Sigmoid colon (tissue), 4 donors: Measurements from ENCODE around the gene LRP1.

Experiments
- EP300 ChIP-seq, 4 donors: sonication (generic); formaldehyde crosslinking; IDR thresholded peaks; one replicate each; pipeline ENCODE4 v1.6.1; 2017; ENCODE audit warnings: antibody characterized with exemption in 4 of 4
- POLR2A ChIP-seq, 2 donors: fragments of 450-650 bp; IDR thresholded peaks; one replicate each; pipeline ENCODE4 v1.6.1; 2016; ENCODE audit warnings: antibody characterized with exemption in 2 of 2, mild to moderate bottlenecking in 2 of 2, moderate library complexity in 2 of 2
- TF ChIP-seq, protein P1 (sequence below), 4 experiments: fragments of 450-650 bp in 3 of 4; fragments of 200-600 bp in 1 of 4; IDR thresholded peaks; one replicate each; pipeline ENCODE4 v1.5.1; 2016 to 2019; ENCODE audit warnings: antibody characterized with exemption in 4 of 4, mild to moderate bottlenecking in 3 of 4, moderate library complexity in 2 of 4

GRCh38 chr12:57235017-57235727 is 106.9 kb downstream of the LRP1 start:
- TF ChIP-seq, protein P1, sequence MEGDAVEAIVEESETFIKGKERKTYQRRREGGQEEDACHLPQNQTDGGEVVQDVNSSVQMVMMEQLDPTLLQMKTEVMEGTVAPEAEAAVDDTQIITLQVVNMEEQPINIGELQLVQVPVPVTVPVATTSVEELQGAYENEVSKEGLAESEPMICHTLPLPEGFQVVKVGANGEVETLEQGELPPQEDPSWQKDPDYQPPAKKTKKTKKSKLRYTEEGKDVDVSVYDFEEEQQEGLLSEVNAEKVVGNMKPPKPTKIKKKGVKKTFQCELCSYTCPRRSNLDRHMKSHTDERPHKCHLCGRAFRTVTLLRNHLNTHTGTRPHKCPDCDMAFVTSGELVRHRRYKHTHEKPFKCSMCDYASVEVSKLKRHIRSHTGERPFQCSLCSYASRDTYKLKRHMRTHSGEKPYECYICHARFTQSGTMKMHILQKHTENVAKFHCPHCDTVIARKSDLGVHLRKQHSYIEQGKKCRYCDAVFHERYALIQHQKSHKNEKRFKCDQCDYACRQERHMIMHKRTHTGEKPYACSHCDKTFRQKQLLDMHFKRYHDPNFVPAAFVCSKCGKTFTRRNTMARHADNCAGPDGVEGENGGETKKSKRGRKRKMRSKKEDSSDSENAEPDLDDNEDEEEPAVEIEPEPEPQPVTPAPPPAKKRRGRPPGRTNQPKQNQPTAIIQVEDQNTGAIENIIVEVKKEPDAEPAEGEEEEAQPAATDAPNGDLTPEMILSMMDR (IDR thresholded peaks at IDR 0.05): no peak
- no peak for TF ChIP-seq POLR2A (IDR thresholded peaks at IDR 0.05)
- TF ChIP-seq EP300 (IDR thresholded peaks at IDR 0.05): no peak
